Effector memory CD4-positive, alpha-beta T cell (primary cell): ENCODE measurements around the gene NVL.
A peak's percentile ranks its signal among the peaks of the same experiment; 100 is the strongest.

Experiments
- DNase-seq, 3 donors: peaks; one replicate each; pipeline ENCODE4 v3.0.0-alpha.2; 2020
- H3K27ac ChIP-seq: 2 replicates; pipeline ENCODE4 v1.7.0; 2013; ENCODE audit warnings: mild to moderate bottlenecking, low read length, moderate library complexity; ENCODE audit not compliant: insufficient read depth, poor library complexity, severe bottlenecking
- H3K27me3 ChIP-seq: replicated peaks from 2 replicates; pipeline ENCODE4 v1.7.0; 2013; ENCODE audit warnings: mild to moderate bottlenecking, low read length; ENCODE audit not compliant: insufficient read depth, control insufficient read depth, poor library complexity, severe bottlenecking
- H3K36me3 ChIP-seq: 2 replicates; pipeline ENCODE4 v1.7.0; 2013; ENCODE audit warnings: mild to moderate bottlenecking, low read length, moderate library complexity; ENCODE audit not compliant: control insufficient read depth, insufficient read depth
- H3K4me1 ChIP-seq: 2 replicates; pipeline ENCODE4 v1.7.0; 2013; ENCODE audit warnings: low read length, mild to moderate bottlenecking; ENCODE audit not compliant: control insufficient read depth, insufficient read depth, poor library complexity, severe bottlenecking
- H3K4me3 ChIP-seq: 2 replicates; pipeline ENCODE4 v1.7.0; 2013; ENCODE audit warnings: low read length, low read depth, mild to moderate bottlenecking; ENCODE audit not compliant: insufficient read depth, poor library complexity, severe bottlenecking
- H3K9me3 ChIP-seq: 2 replicates; pipeline ENCODE4 v1.7.0; 2013; ENCODE audit warnings: mild to moderate bottlenecking, low read length, moderate library complexity; ENCODE audit not compliant: control insufficient read depth

NVL gene

DNA sequence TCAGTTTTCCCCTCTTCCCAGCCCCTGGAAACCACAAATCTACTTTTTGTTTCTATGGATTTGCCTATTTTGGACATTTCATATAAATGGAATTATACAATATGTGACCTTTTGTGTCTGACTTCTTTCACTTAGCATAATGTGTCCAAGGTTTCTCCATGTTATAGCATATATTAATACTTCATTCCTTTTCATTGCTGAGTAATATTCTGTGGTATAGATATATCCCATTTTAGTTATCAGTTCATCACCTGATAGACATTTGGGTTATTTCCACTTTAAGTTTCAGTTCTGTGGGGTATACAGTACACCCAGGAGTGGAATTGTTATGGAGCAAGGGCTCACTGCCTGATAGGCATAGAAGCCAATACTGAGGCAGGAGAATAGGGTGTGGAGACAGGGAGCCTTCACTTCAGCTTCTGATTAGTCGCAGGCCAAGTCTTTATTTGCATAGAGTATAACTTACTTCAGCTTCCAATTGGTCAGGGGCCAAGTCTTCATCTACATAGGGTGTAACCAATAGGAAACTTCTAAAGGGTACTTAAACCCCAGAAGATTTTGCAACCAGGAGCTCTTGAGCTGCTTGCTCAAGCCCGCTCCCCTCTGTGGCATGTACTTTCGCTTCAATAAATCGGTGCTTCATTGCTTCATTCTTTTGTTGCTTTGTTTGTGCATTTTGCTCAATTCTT is 8.3 kb upstream of the NVL start:
- H3K9me3 ChIP-seq, result peaks cover 2% of the 10 kb centered on the region
- no peak overlapping the region for H3K4me3 ChIP-seq
- no peaks in the 10 kb centered on the region for H3K4me1 ChIP-seq
- H3K27me3 ChIP-seq, result no peaks in the 10 kb centered on the region
- no peaks in the 10 kb centered on the region for H3K36me3 ChIP-seq
- H3K27ac ChIP-seq, result no peak overlapping the region
- DNase-seq, result no peak

- Histone ChIP-seq H3K27ac (no peak overlapping the region), H3K4me1 (peaks cover 5% of the 10 kb centered on the region), H3K9me3 (no peaks in the 10 kb centered on the region), H3K4me3 (no peak overlapping the region), H3K27me3 (no peaks in the 10 kb centered on the region), H3K36me3 (no peaks in the 10 kb centered on the region)
- DNase-seq, result no peak
These were observed 4.2 kb upstream of the NVL start for GRCh38 chr1:224333939-224334786.

- Histone ChIP-seq H3K9me3 (no peaks in the 10 kb centered on the region), H3K27ac (no peak overlapping the region), H3K4me3 (no peak overlapping the region), H3K36me3 (no peaks in the 10 kb centered on the region), H3K27me3 (no peaks in the 10 kb centered on the region), H3K4me1 (peaks cover 8% of the 10 kb centered on the region)
- peak in 1 of 3 donors; percentile 11 for DNase-seq
These were observed 3.4 kb upstream of the NVL start for GRCh38 chr1:224333309-224333926.

DNA sequence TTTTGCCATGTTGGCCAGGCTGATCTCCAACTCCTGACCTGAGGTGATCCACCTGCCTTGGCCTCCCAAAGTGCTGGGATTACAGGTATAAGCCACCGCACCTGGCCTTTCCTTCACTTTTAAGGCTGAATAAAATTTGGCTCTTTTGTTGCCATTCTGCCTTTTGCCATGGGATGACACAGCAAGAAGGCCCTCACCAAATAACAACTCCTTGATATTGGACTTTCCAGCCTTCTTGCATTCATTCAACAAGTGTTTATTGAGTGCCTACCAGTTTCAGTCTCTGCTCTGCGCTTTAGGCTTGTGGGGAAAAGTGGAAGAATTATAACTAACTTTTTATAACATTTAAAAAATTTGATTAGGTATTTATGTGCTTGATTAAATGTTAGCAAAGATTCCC is 1.9 kb upstream of the NVL start:
- no peak for DNase-seq
- Histone ChIP-seq H3K9me3 (no peaks in the 10 kb centered on the region), H3K36me3 (no peaks in the 10 kb centered on the region), H3K4me1 (peaks cover 8% of the 10 kb centered on the region), H3K27me3 (no peaks in the 10 kb centered on the region), H3K4me3 (no peak overlapping the region), H3K27ac (no peak overlapping the region)

GRCh38 chr1:224331326-224331725 is 1.4 kb upstream of the NVL start:
- Histone ChIP-seq H3K4me3 (no peak overlapping the region), H3K27ac (no peak overlapping the region), H3K27me3 (no peaks in the 10 kb centered on the region), H3K4me1 (peaks cover 8% of the 10 kb centered on the region), H3K9me3 (no peaks in the 10 kb centered on the region), H3K36me3 (no peaks in the 10 kb centered on the region)
- DNase-seq, result no peak

DNA sequence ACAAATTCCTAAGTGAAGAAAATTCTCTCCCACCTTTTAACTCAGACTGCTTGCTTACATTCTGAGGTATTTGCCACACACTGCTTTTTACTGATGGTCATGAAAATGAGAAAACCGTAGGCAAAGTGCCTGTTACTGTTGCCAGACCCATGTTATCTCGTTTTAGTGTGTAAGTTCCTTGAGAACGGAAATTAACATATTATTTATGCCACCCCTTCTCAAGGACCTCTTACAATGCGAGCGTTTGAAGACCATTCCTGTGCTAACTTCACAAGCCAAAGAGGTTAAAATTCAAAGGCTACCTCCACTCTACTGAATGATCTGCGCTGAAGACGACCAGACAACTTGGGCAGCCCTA is 509 bp downstream of the NVL start:
- H3K4me3 ChIP-seq, result peak overlapping the region; percentile 76
- no peaks in the 10 kb centered on the region for H3K27me3 ChIP-seq
- no peaks in the 10 kb centered on the region for H3K9me3 ChIP-seq
- DNase-seq, result no peak
- H3K36me3 ChIP-seq, result peaks cover 3% of the 10 kb centered on the region
- H3K4me1 ChIP-seq, result peaks cover 8% of the 10 kb centered on the region
- H3K27ac ChIP-seq, result peak overlapping the region; percentile 89

GRCh38 chr1:224328644-224329043 is 1.3 kb downstream of the NVL start:
- H3K27ac ChIP-seq, result no peak overlapping the region
- DNase-seq, result no peak
- no peak overlapping the region for H3K4me3 ChIP-seq
- peaks cover 3% of the 10 kb centered on the region for H3K36me3 ChIP-seq
- no peaks in the 10 kb centered on the region for H3K9me3 ChIP-seq
- H3K4me1 ChIP-seq, result peaks cover 8% of the 10 kb centered on the region
- no peaks in the 10 kb centered on the region for H3K27me3 ChIP-seq

DNA sequence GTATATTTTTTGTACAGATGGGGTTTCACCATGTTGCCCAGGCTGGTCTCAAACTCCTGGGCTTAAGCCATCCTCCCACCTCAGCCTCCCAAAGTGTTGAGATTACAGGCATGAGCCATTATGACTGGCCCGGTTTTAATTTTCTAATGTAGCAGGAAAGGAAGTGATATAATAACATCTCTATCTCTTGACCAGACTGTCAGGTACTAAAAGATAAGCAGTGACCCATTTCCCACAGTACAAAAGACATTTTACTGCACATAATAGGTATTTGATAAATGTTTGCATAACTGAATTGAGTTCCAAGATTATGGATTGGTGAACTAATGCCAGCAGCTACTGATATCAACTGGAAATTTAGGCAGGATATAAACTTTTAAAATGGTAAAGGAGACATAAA is 4.0 kb downstream of the NVL start:
- H3K4me1 ChIP-seq, result peaks cover 8% of the 10 kb centered on the region
- no peak for DNase-seq
- no peaks in the 10 kb centered on the region for H3K27me3 ChIP-seq
- no peak overlapping the region for H3K4me3 ChIP-seq
- peaks cover 3% of the 10 kb centered on the region for H3K36me3 ChIP-seq
- H3K27ac ChIP-seq, result no peak overlapping the region
- H3K9me3 ChIP-seq, result no peaks in the 10 kb centered on the region

DNA sequence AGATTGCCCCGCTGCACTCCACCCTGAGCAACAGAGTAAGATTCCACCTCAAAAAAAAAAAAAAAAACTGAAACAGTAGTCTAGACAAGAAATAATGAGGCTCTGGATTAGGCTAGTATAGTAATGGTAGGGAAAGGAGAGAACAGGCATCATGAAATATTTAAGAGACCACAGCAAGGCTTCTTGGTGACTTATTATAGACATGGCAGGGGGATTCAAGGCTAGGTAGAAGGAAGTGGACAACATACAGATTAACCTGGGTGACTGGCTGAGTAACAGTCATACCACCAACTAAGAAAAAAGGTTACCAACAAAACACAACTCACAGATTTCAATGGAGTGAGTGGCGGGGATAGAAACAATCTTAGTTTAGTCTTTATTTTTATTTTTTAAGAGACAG is 8.3 kb downstream of the NVL start:
- Histone ChIP-seq H3K4me3 (no peak overlapping the region), H3K36me3 (peaks cover 3% of the 10 kb centered on the region), H3K9me3 (no peaks in the 10 kb centered on the region), H3K27me3 (no peaks in the 10 kb centered on the region), H3K4me1 (no peaks in the 10 kb centered on the region), H3K27ac (no peak overlapping the region)
- no peak for DNase-seq
